Fibroblast of skin of scalp (primary cell): ENCODE results near the gene CUX1.
"Not testable (repeated sequence)": the region's sequence is repeated elsewhere in the genome, so short reads cannot be mapped to it uniquely, and the experiment has no call there.

Experiments
- DNase-seq: peaks from one replicate; pipeline ENCODE4 v3.0.0-alpha.2; 2013

Gene CUX1

GRCh38 chr7:102223184-102223583, 405.8 kb downstream of the CUX1 start:
- no peak for DNase-seq

- DNase-seq = no peak
Observed at GRCh38 chr7:102225025-102225424, 407.6 kb downstream of the CUX1 start.

DNA sequence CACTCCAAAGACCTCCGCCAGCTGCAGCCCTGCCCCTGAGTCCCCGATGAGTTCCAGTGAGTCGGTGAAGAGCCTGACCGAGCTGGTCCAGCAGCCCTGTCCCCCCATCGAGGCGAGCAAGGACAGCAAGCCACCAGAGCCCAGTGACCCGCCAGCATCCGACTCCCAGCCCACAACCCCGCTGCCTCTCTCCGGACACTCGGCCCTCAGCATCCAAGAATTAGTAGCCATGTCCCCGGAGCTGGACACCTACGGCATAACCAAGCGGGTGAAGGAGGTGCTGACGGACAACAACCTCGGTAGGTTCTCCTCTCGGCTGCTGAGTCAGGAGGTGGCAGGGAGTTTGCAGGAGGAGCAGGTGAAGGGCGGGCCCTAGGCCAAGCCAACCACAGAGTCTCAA, 409.9 kb downstream of the CUX1 start:
- DNase-seq = no peak

DNA sequence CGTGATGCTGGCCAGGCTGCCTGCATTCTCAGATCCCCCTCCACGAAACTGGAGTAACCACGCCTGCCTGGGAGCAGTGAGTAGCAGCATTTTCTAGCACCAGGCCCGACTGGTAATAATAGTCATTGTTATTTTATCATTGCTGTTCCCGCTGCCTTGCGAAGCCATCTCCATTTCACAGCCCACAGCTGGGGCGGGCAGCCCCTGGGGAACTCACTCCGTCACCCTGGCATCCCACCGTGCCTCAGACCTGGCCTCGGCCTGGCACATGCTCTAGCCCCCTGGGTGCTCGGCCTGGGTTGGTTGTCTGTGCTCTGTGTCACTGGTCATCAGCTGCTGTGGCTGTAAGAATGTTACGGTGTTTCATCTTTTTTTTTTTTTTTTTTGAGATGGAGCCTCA, 411.5 kb downstream of the CUX1 start:
- DNase-seq = no peak

DNA sequence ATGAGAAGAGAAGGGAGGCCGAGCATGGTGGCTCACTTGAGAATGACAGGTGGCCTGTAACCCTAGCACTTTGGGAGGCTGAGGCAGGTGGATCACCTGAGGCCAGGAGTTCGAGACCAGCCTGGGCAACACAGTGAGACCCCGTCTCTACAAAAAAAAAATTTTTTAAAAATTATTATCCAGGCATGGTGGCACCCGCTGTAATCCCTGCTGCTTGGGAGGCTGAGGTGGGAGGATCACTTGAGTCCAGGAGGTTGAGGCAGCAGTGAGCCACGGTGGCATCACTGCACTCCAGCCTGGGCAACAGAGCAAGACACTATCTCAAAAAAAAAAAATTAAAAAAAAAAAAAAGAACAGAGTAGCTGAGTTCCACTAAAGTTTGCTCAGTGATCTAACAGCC, 412.7 kb downstream of the CUX1 start:
- DNase-seq = not testable (repeated sequence)

GRCh38 chr7:102230593-102230992, 413.2 kb downstream of the CUX1 start:
- DNase-seq = peak; percentile 53

DNA sequence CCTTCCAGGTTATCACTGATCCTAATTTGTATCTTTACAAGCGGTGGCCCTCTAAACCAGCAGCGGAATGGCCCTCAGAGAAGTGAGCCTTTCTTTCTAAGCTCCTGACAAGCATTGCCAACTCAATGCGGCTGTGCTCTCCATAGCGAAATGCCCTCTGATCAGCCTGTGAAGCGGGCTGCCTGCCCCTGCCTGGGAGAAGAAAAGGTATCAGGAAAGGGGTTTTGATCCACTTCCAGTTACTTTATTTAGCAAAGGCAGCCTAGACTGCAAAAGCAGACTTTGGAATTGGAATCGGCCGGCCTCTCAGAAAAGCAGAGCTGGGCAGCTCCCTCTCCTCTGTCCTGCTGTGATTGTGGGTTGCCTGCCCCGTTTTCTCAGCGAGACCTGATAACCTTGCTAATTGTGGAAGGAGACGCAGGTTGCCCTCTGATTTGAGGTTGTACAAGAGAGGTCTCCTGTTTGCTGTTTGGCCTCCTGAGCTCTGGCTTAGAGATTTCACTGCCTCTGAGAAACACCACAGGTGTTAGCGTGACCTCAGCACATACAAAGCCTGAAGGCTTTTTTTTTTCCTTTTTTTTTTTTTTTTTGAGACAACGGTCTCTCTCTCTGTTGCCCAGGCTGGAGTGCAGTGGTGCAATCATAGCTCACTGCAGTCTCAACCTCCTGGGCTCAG, 415.3 kb downstream of the CUX1 start:
- no peak for DNase-seq

GRCh38 chr7:102234131-102234530, 416.7 kb downstream of the CUX1 start:
- no peak for DNase-seq

- DNase-seq = no peak
Observed at GRCh38 chr7:102234801-102235550, 417.6 kb downstream of the CUX1 start.

DNA sequence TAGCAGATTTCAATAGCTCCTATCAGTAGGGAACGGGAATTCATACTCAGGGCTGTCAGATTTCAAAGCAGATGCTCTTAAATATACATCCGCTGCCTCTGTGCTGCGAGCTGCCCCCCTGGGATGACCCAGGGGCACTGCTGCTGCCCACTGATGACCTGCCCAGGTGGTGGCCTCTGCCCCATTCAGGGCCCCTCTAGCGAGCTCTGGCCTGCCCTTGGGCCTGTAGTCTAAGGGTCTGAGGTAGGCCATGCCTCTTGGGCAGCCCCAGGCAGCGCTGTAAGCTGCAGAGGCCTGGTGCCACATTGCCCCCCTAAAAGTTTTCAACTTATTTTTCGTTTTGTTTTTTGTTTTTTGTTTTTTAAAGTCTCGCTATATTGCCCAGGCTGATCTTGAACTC, 418.7 kb downstream of the CUX1 start:
- no peak for DNase-seq

GRCh38 chr7:102236592-102237287, 419.3 kb downstream of the CUX1 start:
- peak; percentile 67 for DNase-seq

DNA sequence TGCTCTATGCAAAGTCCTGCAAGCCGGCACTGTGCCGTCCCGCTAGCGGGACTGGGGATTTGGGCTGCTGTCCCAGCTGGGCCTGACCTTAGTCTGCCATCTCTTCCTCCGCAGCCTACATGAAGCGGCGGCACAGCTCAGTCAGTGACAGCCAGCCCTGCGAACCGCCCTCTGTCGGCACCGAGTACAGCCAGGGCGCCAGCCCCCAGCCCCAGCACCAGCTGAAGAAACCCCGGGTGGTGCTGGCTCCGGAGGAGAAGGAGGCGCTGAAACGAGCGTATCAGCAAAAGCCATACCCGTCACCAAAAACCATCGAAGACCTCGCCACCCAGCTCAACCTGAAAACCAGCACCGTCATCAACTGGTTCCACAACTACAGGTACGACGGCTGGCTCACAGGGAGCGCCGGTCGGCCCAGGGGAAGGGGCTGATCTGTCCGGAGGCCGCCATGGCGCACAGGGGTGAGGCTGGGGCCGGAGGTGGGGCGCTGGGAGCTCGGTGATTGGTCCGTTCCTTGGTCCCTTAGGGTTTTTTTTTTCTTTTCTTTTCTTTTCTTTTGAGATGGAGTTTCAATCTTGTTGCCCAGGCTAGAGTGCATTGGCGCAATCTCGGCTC, 421.9 kb downstream of the CUX1 start:
- DNase-seq = no peak

DNA sequence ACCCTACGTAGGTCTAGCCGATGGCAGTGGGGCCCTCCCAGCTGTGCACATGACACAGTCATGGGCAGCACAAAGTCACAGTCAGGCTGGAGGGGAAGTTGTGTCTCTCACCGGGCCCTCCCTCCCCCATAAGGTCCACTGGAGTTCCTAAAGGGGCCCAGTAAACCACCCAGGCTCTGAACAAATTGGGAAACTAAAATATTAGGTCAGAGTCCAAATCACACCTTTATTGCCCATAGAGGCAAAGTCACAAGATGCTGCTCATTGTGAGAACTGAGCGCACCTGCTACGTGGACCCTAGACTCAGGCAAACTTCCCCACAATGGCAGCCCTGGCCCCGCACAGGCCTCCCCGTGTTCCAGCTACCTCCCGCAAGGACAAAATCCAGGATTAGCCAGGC, 424.0 kb downstream of the CUX1 start:
- DNase-seq = no peak

GRCh38 chr7:102244601-102245000, 427.2 kb downstream of the CUX1 start:
- DNase-seq = no peak

DNA sequence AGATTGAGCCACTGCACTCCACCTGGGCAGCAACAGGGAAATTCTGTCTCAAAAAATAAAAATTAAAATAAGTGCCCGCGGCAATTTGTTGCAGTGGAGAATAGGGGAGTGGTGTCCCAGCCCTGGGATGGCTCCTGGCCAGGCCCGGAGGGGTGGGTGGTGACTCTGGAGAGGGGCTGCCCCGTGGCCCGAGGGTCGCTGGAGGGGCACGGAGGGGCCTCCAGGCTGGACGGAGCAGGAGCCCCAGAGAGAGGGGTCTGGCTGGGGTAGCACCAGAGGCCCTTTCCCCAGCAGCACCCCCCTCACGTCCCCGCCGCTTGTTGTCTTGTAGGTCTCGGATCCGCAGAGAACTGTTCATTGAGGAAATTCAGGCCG, 430.6 kb downstream of the CUX1 start:
- DNase-seq = no peak

GRCh38 chr7:102248456-102249395, 431.3 kb downstream of the CUX1 start:
- DNase-seq = no peak

GRCh38 chr7:102251531-102252365, 434.3 kb downstream of the CUX1 start:
- no peak for DNase-seq

DNA sequence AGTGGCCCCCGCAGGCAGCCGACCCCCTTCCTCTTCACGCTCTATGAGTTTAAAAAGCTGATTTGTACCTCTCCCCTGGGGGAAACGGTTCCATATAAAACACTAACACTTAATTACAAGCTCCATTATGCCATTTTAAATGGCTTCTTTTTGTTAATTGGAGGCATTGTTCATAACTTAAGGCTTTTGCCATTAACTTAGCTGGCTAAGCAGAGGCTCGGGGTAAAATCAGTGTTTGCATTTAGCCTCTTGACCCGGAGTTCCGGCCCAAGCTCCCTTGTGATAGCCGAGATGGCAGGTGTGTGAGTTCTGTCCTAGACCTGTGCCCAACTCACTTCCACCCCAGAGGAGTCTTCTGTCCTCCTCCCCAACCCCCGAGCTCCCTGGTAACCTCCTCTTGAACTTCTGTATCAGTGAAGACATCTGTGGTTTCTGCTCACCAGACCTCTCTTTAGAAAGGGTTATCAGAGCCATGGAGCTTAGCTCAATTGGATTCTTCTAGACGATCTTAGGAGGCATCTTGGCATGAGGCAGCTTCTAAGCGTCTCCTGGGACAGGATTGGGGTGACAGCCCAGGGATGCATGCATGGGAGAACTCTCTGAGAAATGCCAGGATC, 435.0 kb downstream of the CUX1 start:
- DNase-seq = no peak

DNA sequence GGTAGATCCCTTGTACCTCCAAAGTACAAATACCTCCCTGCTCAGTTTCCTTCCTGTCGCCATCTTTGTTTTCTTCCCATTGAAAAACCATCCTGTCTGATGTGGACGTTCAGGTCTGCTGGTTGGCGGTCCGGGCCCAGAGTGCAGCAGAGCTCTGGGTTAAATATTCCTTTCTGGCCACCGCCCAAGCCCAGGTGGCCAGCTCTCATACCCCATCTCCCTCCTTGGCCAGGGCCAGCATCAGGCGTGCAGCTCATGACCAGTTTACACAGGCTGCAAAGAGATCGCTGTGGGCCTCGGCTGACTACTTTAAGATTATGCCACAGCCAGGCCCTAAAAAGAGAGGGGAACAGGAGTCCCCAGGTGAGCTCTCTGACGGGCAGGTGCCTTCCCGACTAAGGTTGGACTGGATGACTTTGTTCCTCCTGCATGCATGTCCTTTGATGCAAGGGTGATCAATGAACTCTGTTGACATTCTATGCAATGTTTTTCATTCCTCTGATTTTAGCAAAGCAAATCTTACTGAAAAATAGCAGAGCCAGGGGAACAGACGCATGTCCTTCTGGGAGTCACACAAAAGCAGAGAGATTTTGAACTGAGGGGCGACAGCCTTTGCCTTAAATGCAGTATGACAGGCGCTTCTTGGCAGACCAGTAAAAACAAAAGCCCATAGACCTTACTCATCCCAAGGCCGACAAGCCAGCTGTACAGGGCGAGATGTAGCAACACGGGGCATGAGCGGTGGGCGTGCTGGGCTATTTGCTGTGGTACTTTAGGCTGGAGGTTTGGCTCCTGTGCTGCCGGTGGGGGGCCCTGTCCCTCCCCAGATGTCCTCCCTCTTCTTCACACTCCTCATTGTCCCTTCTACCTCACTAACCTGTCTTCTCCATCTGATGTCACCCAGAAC, 435.9 kb downstream of the CUX1 start:
- DNase-seq = no peak

- no peak for DNase-seq
Observed at GRCh38 chr7:102253973-102254370, 436.5 kb downstream of the CUX1 start.
